Kidney capillary endothelial cell (primary cell): ENCODE measurements around the gene C1QTNF9B.

ENCODE experiments used
- DNase-seq: peaks from one replicate; pipeline ENCODE4 v3.0.0-alpha.2; 2018; ENCODE audit warnings: low spot score

Gene C1QTNF9B

GRCh38 chr13:23858546-23858945 lies 38.8 kb downstream of the C1QTNF9B start:
- peak; percentile 21 for DNase-seq

GRCh38 chr13:23856008-23856750 lies 41.1 kb downstream of the C1QTNF9B start:
- no peak for DNase-seq

GRCh38 chr13:23855360-23855759 lies 41.9 kb downstream of the C1QTNF9B start:
- no peak for DNase-seq

GRCh38 chr13:23852351-23852750 lies 45.0 kb downstream of the C1QTNF9B start:
- no peak for DNase-seq

- DNase-seq: peak; percentile 25
These were observed 46.2 kb downstream of the C1QTNF9B start for GRCh38 chr13:23851106-23851505.

- DNase-seq: no peak
These were observed 47.2 kb downstream of the C1QTNF9B start for GRCh38 chr13:23850134-23850533.

- DNase-seq: no peak
These were observed 47.6 kb downstream of the C1QTNF9B start for GRCh38 chr13:23849670-23850069.

GRCh38 chr13:23848646-23849141 lies 48.6 kb downstream of the C1QTNF9B start:
- DNase-seq: no peak

GRCh38 chr13:23848019-23848418 lies 49.3 kb downstream of the C1QTNF9B start:
- no peak for DNase-seq

GRCh38 chr13:23847497-23847896 lies 49.8 kb downstream of the C1QTNF9B start:
- DNase-seq: no peak

GRCh38 chr13:23845105-23845725 lies 52.1 kb downstream of the C1QTNF9B start:
- no peak for DNase-seq

- no peak for DNase-seq
These were observed 53.2 kb downstream of the C1QTNF9B start for GRCh38 chr13:23844132-23844531.

GRCh38 chr13:23843436-23843835 lies 53.9 kb downstream of the C1QTNF9B start:
- no peak for DNase-seq

- DNase-seq: no peak
These were observed 54.9 kb downstream of the C1QTNF9B start for GRCh38 chr13:23842406-23842805.
